Stimulated activated CD4-positive, alpha-beta T cell treated with anti-CD3 and anti-CD28 coated beads, TNF-alpha, amount 100 ng/mL, for 1 hour (primary cell): Measurements from ENCODE around the gene LMO7.
A peak's percentile ranks its signal among the peaks of the same experiment; 100 is the strongest.

ENCODE experiments used
- DNase-seq, 3 donors: peaks; one replicate each; pipeline ENCODE4 v3.0.0-alpha.2; 2020; ENCODE audit warnings: low read depth in 3 of 3, low spot score in 1 of 3

The LMO7 gene

DNA sequence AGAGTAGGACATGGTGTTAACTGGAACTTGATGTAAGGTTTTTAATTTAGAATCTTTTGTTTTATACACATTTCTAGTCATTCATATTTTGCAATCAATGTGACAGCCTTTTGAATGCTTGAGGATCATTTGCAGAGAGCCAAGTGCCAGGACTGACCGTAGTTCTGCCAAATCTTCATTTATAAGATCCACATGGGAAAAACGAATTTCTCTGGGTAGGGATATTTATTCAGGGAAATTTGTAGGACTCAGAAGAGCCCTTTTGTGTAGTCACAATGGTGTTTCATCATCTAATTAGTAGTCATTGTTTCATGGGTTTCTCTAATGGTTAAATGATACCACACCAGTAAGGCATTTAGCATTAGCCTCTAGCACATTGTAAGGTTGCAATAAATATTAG, 161.1 kb downstream of the LMO7 start:
- DNase-seq = no peak

DNA sequence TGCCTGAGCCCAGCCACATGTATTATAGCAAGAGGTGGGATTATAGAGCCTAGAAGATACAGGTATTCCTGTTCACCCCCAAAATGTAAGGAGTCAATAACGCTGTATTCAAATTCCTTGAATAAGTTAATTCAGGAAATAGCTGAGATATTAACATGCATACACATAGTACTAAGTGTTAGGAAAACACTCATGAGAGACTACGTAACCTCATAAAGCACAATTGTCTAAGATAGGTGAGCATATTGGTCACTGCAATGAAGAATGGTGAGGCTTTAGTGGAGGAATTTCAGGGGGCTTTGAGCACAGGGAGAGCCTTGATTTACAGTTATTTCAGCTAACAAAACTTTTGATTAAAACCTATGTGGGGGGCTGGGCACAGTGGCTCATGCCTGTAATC, 161.6 kb downstream of the LMO7 start:
- no peak for DNase-seq

- DNase-seq = no peak
Measured at GRCh38 chr13:75798353-75799255, 162.5 kb downstream of the LMO7 start.

GRCh38 chr13:75800545-75800944, 164.4 kb downstream of the LMO7 start:
- DNase-seq = no peak

GRCh38 chr13:75801388-75801945, 165.3 kb downstream of the LMO7 start:
- DNase-seq = no peak

DNA sequence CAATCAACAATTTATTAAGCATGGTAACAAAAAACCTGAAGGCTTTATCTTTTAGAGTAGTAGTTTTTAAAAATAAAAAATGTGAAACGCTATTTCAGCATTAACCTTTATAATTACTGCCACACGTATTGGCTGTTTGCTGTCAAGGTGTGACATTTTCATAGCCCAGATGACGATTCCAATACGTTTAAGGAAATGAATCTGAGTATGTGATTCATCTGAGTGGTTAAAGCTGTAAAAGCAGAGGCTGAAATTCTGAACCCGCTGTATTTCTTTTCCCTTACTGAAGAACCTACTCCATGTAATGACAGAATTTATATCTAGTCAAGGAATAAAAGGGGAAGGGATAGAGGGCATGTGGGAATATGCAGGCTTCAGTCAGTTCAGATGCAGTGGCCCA, 166.0 kb downstream of the LMO7 start:
- DNase-seq = no peak

DNA sequence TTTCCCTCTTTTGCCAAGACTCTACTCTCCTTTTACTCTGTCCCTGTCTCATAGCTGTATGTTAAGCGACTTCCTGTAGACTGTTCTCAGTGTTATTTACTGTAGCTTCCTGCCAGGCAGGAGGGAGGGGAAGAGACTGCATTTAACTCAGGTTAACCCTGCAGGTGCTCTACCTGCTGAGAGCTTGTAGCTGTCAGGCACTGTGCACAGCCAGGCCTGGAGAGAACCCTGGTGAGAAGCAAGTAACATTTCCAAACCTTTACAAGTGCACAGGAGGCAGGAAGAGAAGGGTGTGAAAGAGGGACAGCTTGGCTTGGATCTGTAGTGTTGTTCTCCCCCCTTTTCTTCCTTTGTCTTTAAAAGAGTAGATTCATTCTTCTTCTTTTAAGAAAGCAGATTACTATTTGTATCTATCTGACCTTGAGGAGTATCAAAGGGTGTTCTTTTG, 167.1 kb downstream of the LMO7 start:
- DNase-seq = peak in 1 of 3 donors; percentile 2

DNA sequence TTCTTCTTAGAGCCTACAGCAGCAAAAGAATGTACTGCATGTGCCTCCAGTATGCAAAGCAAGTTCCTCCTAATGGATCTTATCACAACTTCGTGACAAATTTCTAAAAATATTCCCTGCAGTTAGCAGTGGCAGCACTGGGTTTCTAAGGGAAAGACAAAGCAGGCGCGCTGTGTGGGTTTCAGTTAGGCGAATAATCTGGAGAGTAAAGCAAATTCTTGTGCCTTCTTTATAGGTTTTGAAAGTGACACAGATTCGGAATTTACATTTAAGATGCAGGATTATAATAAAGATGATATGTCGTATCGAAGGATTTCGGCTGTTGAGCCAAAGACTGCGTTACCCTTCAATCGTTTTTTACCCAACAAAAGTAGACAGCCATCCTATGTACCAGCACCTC, 167.9 kb downstream of the LMO7 start:
- no peak for DNase-seq

- no peak for DNase-seq
Measured at GRCh38 chr13:75804605-75805004, 168.5 kb downstream of the LMO7 start.

- DNase-seq = no peak
Measured at GRCh38 chr13:75806117-75806516, 170.0 kb downstream of the LMO7 start.

DNA sequence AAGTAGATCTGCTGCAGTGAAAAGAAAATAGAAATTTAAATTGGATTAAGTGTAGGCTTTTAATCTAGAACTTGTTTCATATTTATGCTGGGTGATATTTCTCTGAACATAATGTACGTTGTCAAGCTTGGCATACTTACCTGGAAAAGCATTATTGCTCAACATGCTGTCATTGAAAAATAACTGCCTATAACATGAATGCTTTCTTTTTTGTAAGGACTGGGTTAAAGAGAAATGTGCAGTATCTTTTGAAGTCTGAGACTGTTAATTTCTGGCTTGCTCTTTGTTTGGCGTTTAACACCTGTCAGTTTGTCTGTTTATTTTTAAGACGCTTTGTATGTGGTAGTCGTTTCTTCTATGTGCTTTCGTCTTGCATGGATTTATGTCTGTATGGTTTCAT, 175.2 kb downstream of the LMO7 start:
- DNase-seq = no peak

GRCh38 chr13:75811841-75812240, 175.7 kb downstream of the LMO7 start:
- no peak for DNase-seq

- DNase-seq = no peak
Measured at GRCh38 chr13:75812751-75813181, 176.6 kb downstream of the LMO7 start.

- no peak for DNase-seq
Measured at GRCh38 chr13:75813323-75813722, 177.2 kb downstream of the LMO7 start.

- DNase-seq = no peak
Measured at GRCh38 chr13:75818179-75818967, 182.2 kb downstream of the LMO7 start.

- no peak for DNase-seq
Measured at GRCh38 chr13:75818968-75819225, 182.8 kb downstream of the LMO7 start.

GRCh38 chr13:75825161-75825560, 189.0 kb downstream of the LMO7 start:
- no peak for DNase-seq

DNA sequence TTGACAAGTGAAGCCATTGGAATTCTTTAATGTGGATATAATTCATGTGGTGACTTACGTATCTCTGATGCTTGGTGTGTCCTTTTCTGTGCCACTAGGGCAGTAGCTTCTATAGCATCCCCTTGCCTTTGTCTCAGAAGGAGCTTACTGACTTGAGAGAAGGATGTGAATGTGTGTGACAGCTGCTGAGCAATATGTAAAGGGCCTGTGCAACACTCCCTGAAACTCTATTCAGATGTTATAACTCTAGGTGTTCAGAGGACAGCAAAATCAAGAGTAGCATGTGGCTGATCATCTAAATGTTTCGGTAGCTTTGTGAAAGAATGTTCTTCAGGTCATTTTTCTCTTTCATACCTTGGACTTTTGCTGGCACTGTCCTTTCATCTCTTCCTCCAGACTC, 189.5 kb downstream of the LMO7 start:
- no peak for DNase-seq

DNA sequence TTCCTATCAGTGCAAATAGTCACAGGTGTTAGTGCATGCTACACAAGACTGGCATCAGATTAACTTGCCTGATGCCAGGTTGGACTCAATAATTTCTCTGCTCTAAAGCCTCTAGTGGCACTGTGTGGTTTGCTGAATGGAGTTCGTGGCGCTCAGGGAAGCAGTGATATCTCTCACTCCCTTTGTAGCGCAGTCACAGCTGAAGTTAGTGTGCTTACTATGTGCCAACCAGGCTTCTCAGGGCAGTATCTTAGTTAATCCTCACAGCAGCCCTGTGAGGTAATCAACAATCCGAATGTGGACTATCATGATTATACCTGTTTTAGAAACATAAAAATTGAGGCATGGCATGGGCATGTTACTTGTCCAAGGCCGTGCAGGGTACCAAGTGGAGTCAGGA, 190.3 kb downstream of the LMO7 start:
- no peak for DNase-seq

DNA sequence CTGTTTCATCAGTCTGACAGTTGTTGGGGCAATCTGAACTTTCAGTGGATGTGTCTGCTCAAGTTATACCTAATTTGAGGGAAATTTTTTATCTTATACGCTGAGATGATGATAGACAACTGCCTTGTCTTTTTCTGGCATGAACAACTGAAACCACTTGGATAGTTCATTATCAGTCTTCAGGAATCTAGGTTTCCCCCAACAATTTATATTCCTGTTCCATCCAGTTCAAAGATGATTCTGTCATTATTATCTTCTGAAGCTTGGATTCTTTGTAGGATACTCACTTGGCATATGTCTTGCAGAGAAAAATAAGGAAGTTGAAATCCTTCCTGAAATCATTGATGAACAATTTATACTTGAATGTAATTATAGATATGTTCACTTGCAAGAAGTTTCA, 193.7 kb downstream of the LMO7 start:
- DNase-seq = no peak

DNA sequence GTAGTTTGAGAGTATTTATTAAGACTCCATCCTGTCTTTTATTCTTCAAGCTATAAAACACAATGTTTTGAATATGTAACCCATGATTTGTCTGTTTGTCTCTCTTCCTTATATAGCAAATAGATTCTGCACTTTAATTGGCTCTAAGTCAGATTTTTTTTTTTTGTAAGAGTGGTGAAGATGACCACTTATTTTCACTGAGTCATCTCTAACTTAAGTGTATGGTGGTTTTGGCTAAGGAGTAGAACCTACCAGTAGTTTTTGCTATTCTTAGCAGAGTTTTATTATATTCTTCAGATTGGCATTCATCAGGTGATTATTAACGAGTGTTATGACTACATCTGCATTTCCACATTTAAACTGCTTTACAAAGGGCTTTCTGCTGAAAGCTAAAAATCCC, 194.7 kb downstream of the LMO7 start:
- DNase-seq = no peak

DNA sequence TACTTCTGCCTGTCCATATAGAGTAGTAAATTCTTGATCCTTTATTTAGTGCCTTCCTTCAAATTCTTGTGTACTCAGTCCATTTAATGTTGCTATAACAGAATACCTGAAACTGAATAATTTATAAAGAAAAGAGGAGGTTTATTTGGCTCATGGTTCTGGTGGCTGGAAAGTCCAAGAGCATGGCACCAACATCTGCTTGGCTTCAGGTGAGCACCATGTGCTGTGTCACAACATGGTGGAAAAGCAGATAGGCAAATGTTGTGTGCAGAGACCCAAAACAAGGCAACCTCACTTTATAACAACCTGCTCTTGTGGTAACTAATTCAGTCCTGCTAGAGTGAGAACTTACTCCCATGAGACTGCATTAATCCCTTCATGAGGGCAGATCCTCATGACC, 195.3 kb downstream of the LMO7 start:
- DNase-seq = no peak
